GM21423 (cell line): ENCODE results near the gene SMPDL3B.
"Not testable (repeated sequence)": the region's sequence is repeated elsewhere in the genome, so short reads cannot be mapped to it uniquely, and the experiment has no call there.

Experiments used
- ATAC-seq: cut with Tn5 transposase; IDR thresholded peaks from one replicate; pipeline ENCODE4 v1.9.1; 2021; ENCODE audit warnings: mild to moderate bottlenecking, moderate library complexity; ENCODE audit not compliant: unreplicated experiment

Gene SMPDL3B

GRCh38 chr1:27967884-27968466 is 33.2 kb downstream of the SMPDL3B start:
- ATAC-seq, result no peak

GRCh38 chr1:27968692-27969091 is 33.9 kb downstream of the SMPDL3B start:
- ATAC-seq, result no peak

- ATAC-seq, result no peak
Observed at GRCh38 chr1:27970401-27970800, 35.6 kb downstream of the SMPDL3B start.

GRCh38 chr1:27971674-27972073 is 36.9 kb downstream of the SMPDL3B start:
- no peak for ATAC-seq

- no peak for ATAC-seq
Observed at GRCh38 chr1:27972141-27972540, 37.3 kb downstream of the SMPDL3B start.

- no peak for ATAC-seq
Observed at GRCh38 chr1:27973771-27974416, 39.1 kb downstream of the SMPDL3B start.

GRCh38 chr1:27974417-27974781 is 39.6 kb downstream of the SMPDL3B start:
- no peak for ATAC-seq

- no peak for ATAC-seq
Observed at GRCh38 chr1:27979151-27979858, 44.5 kb downstream of the SMPDL3B start.

- no peak for ATAC-seq
Observed at GRCh38 chr1:27979859-27980201, 45.0 kb downstream of the SMPDL3B start.

- ATAC-seq, result no peak
Observed at GRCh38 chr1:27980216-27980845, 45.5 kb downstream of the SMPDL3B start.

- ATAC-seq, result no peak
Observed at GRCh38 chr1:27981145-27981544, 46.3 kb downstream of the SMPDL3B start.

GRCh38 chr1:27990920-27991537 is 56.2 kb downstream of the SMPDL3B start:
- ATAC-seq, result no peak

GRCh38 chr1:27992276-27992675 is 57.5 kb downstream of the SMPDL3B start:
- no peak for ATAC-seq

GRCh38 chr1:27993241-27993640 is 58.4 kb downstream of the SMPDL3B start:
- no peak for ATAC-seq

- no peak for ATAC-seq
Observed at GRCh38 chr1:27994060-27994459, 59.3 kb downstream of the SMPDL3B start.

- ATAC-seq, result not testable (repeated sequence)
Observed at GRCh38 chr1:27994526-27994925, 59.7 kb downstream of the SMPDL3B start.

GRCh38 chr1:27999055-27999454 is 64.3 kb downstream of the SMPDL3B start:
- ATAC-seq, result no peak

GRCh38 chr1:28002600-28002999 is 67.8 kb downstream of the SMPDL3B start:
- no peak for ATAC-seq

- not testable (repeated sequence) for ATAC-seq
Observed at GRCh38 chr1:28003117-28003516, 68.3 kb downstream of the SMPDL3B start.
